ENCODE results near the gene DBN1. TPM values are rescaled to one million over a fixed set of nuclear protein-coding genes. Genes with fewer than 3 reads are reported as not detected.

Gene DBN1
- total and polyA plus RNA-seq, 9 of the 15 experiments (the other 6 are each of a cell fraction or from before 2014, with no cell fraction given): 0.25 to 87.2 (median 27.9) TPM

GRCh38 chr5:177455036-177455660, 18.3 kb downstream of the DBN1 start (continued):
- no peak for TF ChIP-seq SRSF3 (IDR thresholded peaks at IDR 0.05; ENCODE audit: insufficient read depth, low read length)
- TF ChIP-seq VEZF1 (CRISPR knock-in tag; IDR thresholded peaks at IDR 0.05): peak; percentile 48; the same call in 1 of the 2 replicates
- no peak for TF ChIP-seq CAMTA2 (CRISPR knock-in tag; conservative IDR thresholded peaks at IDR 0.05)
- no peak for TF ChIP-seq CEBPG (CRISPR knock-in tag; IDR thresholded peaks at IDR 0.05)
- TF ChIP-seq CEBPG (tag; conservative IDR thresholded peaks at IDR 0.05 in 1 of 2, IDR thresholded peaks at IDR 0.05 in 1 of 2): no peak
- TF ChIP-seq ZNF175 (CRISPR knock-in tag; IDR thresholded peaks at IDR 0.05; ENCODE audit: low read depth): no peak
- peak; percentile 61 for TF ChIP-seq CREB1 (IDR thresholded peaks at IDR 0.05)
- no peak for TF ChIP-seq CREB1 (CRISPR knock-in tag; IDR thresholded peaks at IDR 0.05)
- no peak for TF ChIP-seq ERF (CRISPR knock-in tag; IDR thresholded peaks at IDR 0.05)
- peak; percentile 85 for TF ChIP-seq E2F1 (CRISPR knock-in tag; IDR thresholded peaks at IDR 0.05)
- TF ChIP-seq FOXK2 (conservative IDR thresholded peaks at IDR 0.05 in 1 of 2, IDR thresholded peaks at IDR 0.05 in 1 of 2; ENCODE audit: low read depth in 2 of 2): no peak
- TF ChIP-seq IRF2 (CRISPR knock-in tag; IDR thresholded peaks at IDR 0.05): peak; percentile 28; the same call in 1 of the 2 replicates
- peak; percentile 64 to 84 for TF ChIP-seq MAZ (CRISPR knock-in tag; conservative IDR thresholded peaks at IDR 0.05 in 1 of 2, IDR thresholded peaks at IDR 0.05 in 1 of 2)
- TF ChIP-seq JUN (IDR thresholded peaks at IDR 0.05; ENCODE audit: borderline replicate concordance, low read depth, low read length): peak; percentile 26; the same call in 1 of the 2 replicates
- no peak for TF ChIP-seq JUN (CRISPR knock-in tag; IDR thresholded peaks at IDR 0.05; ENCODE audit: borderline replicate concordance)
- TF ChIP-seq PCBP2 (IDR thresholded peaks at IDR 0.05; ENCODE audit: low read depth, low read length, poor library complexity, severe bottlenecking): no peak
- no peak for TF ChIP-seq ADNP (tag; IDR thresholded peaks at IDR 0.05)
- TF ChIP-seq STAT6 (CRISPR knock-in tag; IDR thresholded peaks at IDR 0.05): no peak; the same call in 1 of the 2 replicates
- 0 out of 2 replicates have a peak, but pooled peaks have one; percentile 34 for TF ChIP-seq POLR2AphosphoS5 (IDR thresholded peaks at IDR 0.05; ENCODE audit: control insufficient read depth, insufficient read depth, low read depth, low read length)
- peak; percentile 32 for TF ChIP-seq PHF20 (IDR thresholded peaks at IDR 0.05; ENCODE audit: partially characterized antibody)

Data from K562 (cell line).